AG04450 (cell line): ENCODE data around the gene PILRA. TPM values are rescaled to one million over a fixed set of nuclear protein-coding genes. Genes with fewer than 3 reads are reported as not detected.

Experiments used
- polyA plus RNA-seq: library from polyadenylated mRNA; depleted of rRNA; stranded (reverse); fragments of >200 nt; gene quantifications from 2 replicates; pipeline ENCODE4 v1.2.3, GENCODE V29; 2011; rRNA removed
- small RNA-seq: library from RNA; depleted of rRNA; stranded (forward); fragments of <200 nt; gene quantifications from one replicate; pipeline ENCODE3, GENCODE V24; 2012; ENCODE audit warnings: low read depth; ENCODE audit not compliant: insufficient read length

The PILRA gene
- polyA plus RNA-seq, 1 experiment: 0.30 TPM

Small RNAs within 50 kb of the gene (small RNA-seq; reads per million reads assigned to genes)
- gene RF00019: not detected

Other genes starting within 250 kb of the PILRA start
- 0.55 and 0.56 TPM in 2 replicates for gene MBLAC1, start 246.5 kb upstream of the PILRA start, polyA plus RNA-seq
- 122 and 160 TPM in 2 replicates for gene LAMTOR4, start 224.6 kb upstream of the PILRA start, polyA plus RNA-seq
- 3.5 and 6.2 TPM in 2 replicates for gene TRAPPC14, start 214.8 kb upstream of the PILRA start, polyA plus RNA-seq
- gene GAL3ST4, start 204.9 kb upstream of the PILRA start, polyA plus RNA-seq: 14.4 and 16.0 TPM in 2 replicates
- gene GPC2, start 196.1 kb upstream of the PILRA start, polyA plus RNA-seq: 2.6 TPM in 2 replicates
- 0.15 and 0.22 TPM in 2 replicates for gene STAG3, start 195.6 kb upstream of the PILRA start, polyA plus RNA-seq
- 0.42 TPM in 1 of 2 replicates, not detected in the other for gene PVRIG, start 153.5 kb upstream of the PILRA start, polyA plus RNA-seq
- not detected in 2 replicates for gene SPDYE3, start 65.8 kb upstream of the PILRA start, polyA plus RNA-seq
- gene PILRB, start 15.4 kb upstream of the PILRA start, polyA plus RNA-seq: 6.6 and 7.0 TPM in 2 replicates
- 0.89 and 1.5 TPM in 2 replicates for gene ZCWPW1, start 55.2 kb downstream of the PILRA start, polyA plus RNA-seq
- gene MEPCE, start 56.3 kb downstream of the PILRA start, polyA plus RNA-seq: 9.1 and 10.1 TPM in 2 replicates
- gene PPP1R35, start 63.0 kb downstream of the PILRA start, polyA plus RNA-seq: 7.5 and 11.8 TPM in 2 replicates
- 0.76 and 1.3 TPM in 2 replicates for gene SPACDR, start 90.8 kb downstream of the PILRA start, polyA plus RNA-seq
- gene TSC22D4, start 105.7 kb downstream of the PILRA start, polyA plus RNA-seq: 10.2 and 11.3 TPM in 2 replicates
- 0.35 and 0.38 TPM in 2 replicates for gene NYAP1, start 110.4 kb downstream of the PILRA start, polyA plus RNA-seq
- gene AGFG2, start 165.7 kb downstream of the PILRA start, polyA plus RNA-seq: 5.7 and 6.4 TPM in 2 replicates
- not detected in 2 replicates for gene SAP25, start 200.4 kb downstream of the PILRA start, polyA plus RNA-seq
- 11.3 and 12.9 TPM in 2 replicates for gene LRCH4, start 212.6 kb downstream of the PILRA start, polyA plus RNA-seq
- 0.29 and 0.33 TPM in 2 replicates for gene FBXO24, start 212.8 kb downstream of the PILRA start, polyA plus RNA-seq
- gene PCOLCE, start 228.9 kb downstream of the PILRA start, polyA plus RNA-seq: 164 and 227 TPM in 2 replicates
- 9.1 and 10.0 TPM in 2 replicates for gene MOSPD3, start 239.1 kb downstream of the PILRA start, polyA plus RNA-seq